ENCODE data around the gene FAM163A.

DNA sequence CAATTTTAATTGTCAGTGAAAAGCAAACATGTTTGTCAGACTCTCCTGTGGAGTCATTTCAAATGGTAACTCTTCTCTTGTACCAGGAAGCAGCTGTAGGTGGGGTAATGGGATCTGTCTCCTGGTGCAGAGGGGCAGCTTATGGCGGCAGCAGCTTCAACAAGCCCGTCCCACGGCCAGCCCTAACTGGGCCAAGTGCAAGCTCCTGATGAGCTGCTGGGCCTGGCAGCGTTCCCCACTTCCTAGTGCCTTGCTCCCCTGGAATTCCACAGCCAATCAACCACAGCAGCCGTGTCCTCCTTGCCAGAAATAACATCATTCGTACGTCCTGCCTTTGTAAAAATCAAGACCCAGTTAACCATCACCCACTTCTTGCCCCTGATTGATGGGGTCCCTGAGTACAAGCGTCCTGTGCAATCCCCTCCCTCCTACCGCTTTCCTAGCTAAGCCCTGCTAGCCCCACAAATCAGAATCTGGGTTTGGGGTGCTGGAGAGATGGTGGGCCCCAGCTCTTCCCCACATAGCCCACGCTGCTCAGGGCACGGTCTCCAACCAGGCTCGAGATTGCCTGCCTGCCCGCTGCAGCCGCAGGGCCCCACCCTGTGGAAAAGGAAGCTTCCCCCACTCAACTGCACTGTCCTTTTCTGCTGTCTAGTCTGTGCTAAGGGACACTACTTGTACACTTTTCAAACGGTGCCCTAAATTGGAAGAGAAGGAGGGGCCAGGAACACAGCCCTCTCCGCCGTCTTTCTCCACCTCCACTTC lies 73.3 kb downstream of the FAM163A start:
- TF ChIP-seq, protein P1, sequence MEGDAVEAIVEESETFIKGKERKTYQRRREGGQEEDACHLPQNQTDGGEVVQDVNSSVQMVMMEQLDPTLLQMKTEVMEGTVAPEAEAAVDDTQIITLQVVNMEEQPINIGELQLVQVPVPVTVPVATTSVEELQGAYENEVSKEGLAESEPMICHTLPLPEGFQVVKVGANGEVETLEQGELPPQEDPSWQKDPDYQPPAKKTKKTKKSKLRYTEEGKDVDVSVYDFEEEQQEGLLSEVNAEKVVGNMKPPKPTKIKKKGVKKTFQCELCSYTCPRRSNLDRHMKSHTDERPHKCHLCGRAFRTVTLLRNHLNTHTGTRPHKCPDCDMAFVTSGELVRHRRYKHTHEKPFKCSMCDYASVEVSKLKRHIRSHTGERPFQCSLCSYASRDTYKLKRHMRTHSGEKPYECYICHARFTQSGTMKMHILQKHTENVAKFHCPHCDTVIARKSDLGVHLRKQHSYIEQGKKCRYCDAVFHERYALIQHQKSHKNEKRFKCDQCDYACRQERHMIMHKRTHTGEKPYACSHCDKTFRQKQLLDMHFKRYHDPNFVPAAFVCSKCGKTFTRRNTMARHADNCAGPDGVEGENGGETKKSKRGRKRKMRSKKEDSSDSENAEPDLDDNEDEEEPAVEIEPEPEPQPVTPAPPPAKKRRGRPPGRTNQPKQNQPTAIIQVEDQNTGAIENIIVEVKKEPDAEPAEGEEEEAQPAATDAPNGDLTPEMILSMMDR (conservative IDR thresholded peaks at IDR 0.05 in 1 of 2, IDR thresholded peaks at IDR 0.05 in 1 of 2; ENCODE audit: low read depth in 1 of 2, low read length in 2 of 2): no peak
- no peak for TF ChIP-seq EZH2 (IDR thresholded peaks at IDR 0.05; ENCODE audit: low read length, missing control alignments)

Data from fibroblast of lung (primary cell).